GM19395 (cell line): Measurements from ENCODE around the gene TIAM1.

Experiments used
- ATAC-seq: cut with Tn5 transposase; IDR thresholded peaks from one replicate; pipeline ENCODE4 v1.9.1; 2021; ENCODE audit warnings: mild to moderate bottlenecking, moderate library complexity; ENCODE audit not compliant: unreplicated experiment

TIAM1 gene

GRCh38 chr21:31182231-31183140 lies 161.6 kb downstream of the TIAM1 start:
- no peak for ATAC-seq

- no peak for ATAC-seq
These were observed 162.8 kb downstream of the TIAM1 start for GRCh38 chr21:31181082-31181750.

- ATAC-seq = no peak
These were observed 163.6 kb downstream of the TIAM1 start for GRCh38 chr21:31180256-31181081.

- ATAC-seq = no peak
These were observed 167.3 kb downstream of the TIAM1 start for GRCh38 chr21:31176725-31177124.

- no peak for ATAC-seq
These were observed 167.9 kb downstream of the TIAM1 start for GRCh38 chr21:31176080-31176551.

- ATAC-seq = no peak
These were observed 170.0 kb downstream of the TIAM1 start for GRCh38 chr21:31173881-31174555.

- no peak for ATAC-seq
These were observed 171.7 kb downstream of the TIAM1 start for GRCh38 chr21:31172328-31172727.

- ATAC-seq = no peak
These were observed 179.1 kb downstream of the TIAM1 start for GRCh38 chr21:31164713-31165694.

GRCh38 chr21:31162827-31163226 lies 181.2 kb downstream of the TIAM1 start:
- no peak for ATAC-seq

GRCh38 chr21:31162079-31162699 lies 181.9 kb downstream of the TIAM1 start:
- no peak for ATAC-seq

GRCh38 chr21:31161157-31161556 lies 182.9 kb downstream of the TIAM1 start:
- ATAC-seq = no peak

- ATAC-seq = no peak
These were observed 184.3 kb downstream of the TIAM1 start for GRCh38 chr21:31159808-31160207.

GRCh38 chr21:31158789-31159581 lies 185.1 kb downstream of the TIAM1 start:
- ATAC-seq = no peak

- no peak for ATAC-seq
These were observed 186.3 kb downstream of the TIAM1 start for GRCh38 chr21:31157756-31158155.

GRCh38 chr21:31156662-31157061 lies 187.4 kb downstream of the TIAM1 start:
- no peak for ATAC-seq

GRCh38 chr21:31156169-31156568 lies 187.9 kb downstream of the TIAM1 start:
- no peak for ATAC-seq

- ATAC-seq = no peak
These were observed 192.7 kb downstream of the TIAM1 start for GRCh38 chr21:31151156-31152045.
